HG02763 (cell line): Measurements from ENCODE around the gene ZNF91.
"Not testable (repeated sequence)": the region's sequence is repeated elsewhere in the genome, so short reads cannot be mapped to it uniquely, and the experiment has no call there.

Source experiments
- ATAC-seq: cut with Tn5 transposase; IDR thresholded peaks from one replicate; pipeline ENCODE4 v1.9.1; 2021; ENCODE audit warnings: mild to moderate bottlenecking, moderate library complexity; ENCODE audit not compliant: unreplicated experiment

The ZNF91 gene

DNA sequence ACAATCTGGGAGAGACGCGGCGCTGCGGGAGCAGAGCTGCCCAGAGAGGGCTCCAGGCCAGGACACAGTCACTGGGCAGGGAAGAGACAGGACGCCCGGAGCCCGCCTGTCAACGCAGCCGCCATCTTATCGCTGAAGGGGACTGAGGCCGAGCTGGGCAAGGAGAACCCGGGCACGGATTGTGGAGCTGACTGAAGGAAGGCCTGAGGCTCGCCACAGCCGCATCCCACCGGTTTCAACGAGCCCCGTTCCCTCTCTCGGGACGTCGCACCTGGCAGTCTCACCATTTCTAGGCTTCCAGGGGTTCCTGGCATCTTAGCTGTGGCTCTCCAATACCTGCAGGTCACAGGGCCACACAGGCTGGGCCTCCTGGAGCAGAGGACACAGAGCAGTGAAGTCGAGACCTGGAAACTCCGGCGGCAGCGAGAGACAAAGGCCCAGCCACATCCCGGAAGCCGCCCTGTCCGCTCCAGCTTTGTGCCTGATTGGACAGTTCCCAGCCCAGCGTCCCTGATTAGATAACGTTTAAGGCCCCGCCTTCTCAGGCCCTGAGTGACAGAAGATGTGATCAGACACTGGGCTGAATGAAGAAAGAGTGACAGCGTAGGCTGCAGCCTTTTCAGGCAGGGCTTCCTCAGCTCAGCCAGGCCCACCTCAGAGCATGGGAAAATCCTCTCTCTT lies at the start of gene ZNF91:
Gene ZNF91 (minus strand): TSS at position 431 of the 681 bp plus-strand sequence. CDS start 117 bp downstream, at position 314.
- peak; percentile 98 for ATAC-seq

DNA sequence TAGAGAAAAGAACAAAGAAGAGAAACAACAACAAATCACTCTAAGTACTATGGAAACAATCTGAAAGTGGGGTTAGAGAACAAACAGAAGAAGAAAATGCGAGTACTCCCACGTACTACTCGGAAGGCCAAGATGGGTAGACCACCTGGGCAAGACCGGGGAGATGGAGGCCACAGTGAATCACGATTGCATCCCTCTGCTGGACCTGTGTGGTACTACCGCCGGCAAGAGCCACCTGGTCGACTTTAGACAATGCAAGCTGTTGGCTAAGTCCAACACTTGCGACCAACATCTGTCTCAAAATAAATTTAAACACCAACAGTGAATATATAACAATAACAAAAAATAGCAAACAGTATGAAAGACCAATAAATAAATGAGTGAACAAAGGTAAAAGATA lies 45.5 kb upstream of the ZNF91 start:
- ATAC-seq: no peak

DNA sequence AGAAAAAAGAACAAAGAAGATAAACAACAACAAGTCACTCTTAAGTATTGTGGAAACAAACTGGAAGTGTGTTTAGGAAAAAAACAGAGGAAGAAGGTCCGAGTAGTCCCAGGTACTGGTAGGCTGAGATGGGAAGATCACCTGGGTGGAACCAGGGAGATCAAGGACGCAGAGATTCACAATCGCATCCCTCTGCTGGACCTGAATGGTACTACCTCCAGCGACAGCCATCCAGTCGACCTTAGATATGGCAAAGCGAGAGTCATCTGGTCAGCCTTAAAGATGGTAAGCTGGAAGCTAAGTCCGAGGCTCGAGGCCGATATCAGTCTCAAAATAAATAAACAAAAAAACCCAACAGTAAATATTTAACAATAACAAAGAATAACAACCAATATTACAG lies 44.9 kb upstream of the ZNF91 start:
- ATAC-seq: no peak

DNA sequence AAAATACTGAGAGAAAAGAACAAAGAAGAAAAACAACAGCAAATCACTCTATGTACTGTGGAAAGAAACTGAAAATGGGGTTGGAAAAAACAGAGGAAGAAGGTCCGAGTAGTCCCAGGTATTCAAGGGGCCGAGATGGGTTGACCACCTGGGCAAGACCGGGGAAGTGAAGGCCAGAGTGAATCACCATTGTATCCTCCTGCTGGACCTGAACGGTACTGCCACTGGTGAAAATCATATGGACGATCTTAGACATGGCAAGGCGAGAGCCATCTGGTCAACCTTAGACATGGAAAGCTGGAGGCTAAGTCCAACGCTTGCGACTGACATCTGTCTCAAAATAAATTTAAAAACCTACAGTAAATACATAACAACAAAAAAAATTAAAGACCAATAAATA lies 44.4 kb upstream of the ZNF91 start:
- ATAC-seq: no peak

DNA sequence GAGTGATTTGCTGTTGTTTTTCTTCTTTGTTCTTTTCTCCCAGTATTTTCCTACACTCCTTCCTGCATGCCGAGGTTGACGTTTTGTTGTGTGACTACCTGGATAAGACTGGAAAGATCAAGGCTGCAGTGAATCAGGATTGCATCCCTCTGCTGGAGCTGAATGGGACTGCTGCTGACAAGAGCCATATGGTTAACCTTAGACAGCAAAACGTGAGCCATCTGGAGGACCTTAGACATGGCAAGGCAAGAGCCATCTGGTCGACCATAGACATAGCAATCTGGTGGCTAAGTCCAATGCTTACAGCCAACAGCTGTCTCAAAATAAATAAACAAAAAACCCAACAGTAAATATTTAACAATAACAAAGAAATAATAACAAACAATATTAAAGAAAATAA lies 42.6 kb upstream of the ZNF91 start:
- ATAC-seq: no peak

DNA sequence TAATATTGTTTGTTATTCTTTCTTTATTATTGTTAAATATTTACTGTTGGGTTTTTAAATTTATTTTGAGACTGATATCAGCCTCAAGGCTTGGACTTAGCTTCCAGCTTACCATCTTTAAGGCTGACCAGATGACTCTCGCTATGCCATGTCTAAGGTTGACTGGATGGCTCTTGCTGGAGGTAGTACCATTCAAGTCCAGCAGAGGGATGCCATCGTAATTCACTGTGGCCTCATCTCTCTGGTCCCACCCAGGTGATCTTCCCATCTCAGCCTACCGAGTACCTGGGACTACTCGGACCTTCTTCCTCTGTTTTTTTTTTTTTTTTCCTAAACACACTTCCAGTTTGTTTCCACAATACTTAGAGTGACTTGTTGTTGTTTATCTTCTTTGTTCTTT lies 41.7 kb upstream of the ZNF91 start:
- no peak for ATAC-seq

DNA sequence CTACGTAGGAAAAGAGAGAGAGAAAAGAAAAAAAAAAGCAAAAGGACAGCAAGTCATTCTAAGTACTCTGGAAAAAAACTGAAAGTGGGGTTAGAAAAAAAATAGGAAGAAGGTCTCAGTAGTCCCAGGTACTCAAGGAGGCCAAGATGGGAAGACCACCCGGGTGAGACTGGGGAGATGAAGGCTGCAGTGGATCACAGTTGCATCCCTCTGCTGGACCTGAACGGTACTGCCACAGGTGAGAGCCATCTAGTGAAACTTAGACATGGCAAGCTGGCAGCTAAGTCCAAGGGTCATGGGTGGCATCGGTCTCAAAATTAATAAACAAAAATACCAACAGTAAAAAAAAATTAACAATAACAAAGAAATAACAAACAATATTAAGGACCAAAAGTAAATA lies 41.0 kb upstream of the ZNF91 start:
- ATAC-seq: no peak

DNA sequence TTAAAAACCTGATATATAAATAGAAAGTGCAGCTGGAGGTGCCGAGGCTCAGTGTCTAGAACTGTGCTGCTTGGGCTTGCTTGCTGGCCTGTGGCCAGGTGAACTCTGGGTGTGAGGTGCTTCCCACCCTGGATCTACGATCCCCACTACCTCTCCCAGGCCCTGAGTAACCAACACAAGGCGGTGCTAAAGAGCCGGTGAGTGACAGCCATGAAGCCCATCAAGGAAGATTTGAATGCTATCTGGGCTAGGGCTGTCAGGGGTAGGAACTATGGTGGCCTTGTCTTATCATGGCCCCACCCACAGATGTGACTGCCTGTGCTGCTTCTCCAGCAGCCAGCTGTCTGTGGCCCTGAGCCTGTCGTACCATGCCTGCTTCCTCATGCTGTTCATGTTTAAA lies 25.6 kb upstream of the ZNF91 start:
- no peak for ATAC-seq

DNA sequence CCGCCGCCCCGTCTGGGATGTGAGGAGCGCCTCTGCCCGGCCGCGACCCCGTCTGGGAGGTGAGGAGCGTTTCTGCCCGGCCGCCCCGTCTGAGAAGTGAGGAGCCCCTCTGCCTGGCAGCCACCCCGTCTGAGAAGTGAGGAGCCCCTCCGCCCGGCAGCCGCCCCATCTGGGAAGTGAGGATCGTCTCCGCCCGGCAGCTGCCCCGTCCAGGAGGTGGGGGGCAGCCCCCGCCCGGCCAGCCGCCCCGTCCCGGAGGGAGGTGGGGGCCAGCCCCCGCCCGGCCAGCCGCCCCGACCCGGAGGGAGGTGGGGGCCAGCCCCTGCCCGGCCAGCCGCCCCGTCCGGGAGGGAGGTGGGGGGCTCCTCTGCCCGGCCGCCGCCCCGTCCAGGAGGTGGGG lies 24.0 kb upstream of the ZNF91 start:
- ATAC-seq: not testable (repeated sequence)

DNA sequence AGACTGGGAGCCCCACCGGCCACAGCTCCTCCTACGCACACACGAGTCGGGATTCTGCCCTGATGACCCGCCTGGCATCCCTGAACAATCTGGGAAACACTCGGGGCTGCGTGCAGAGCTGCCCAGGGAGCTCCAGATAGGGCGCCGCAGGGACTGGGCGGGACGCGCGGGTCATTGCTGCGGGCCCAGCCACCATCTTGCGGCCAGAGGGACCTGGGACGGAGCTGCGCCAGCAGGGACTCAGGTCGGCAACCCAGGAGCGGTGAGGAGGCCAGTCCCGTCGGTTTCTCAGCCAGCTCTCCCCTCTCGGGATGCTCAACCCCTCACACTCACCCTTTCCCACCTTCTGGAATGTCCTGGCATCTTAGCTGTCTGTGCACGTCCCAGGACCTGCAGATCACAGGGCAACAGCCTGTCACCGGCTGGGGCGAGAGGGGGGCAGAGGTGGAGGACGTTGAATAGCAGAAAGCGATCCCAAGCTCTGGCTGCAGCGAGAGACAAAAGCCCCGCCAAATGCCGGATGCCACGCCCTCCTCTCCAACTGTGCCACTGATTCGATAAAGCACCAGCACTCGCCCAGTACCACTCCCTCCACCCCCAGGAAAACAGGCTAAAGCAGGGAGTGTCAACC lies 20.4 kb upstream of the ZNF91 start:
- no peak for ATAC-seq

DNA sequence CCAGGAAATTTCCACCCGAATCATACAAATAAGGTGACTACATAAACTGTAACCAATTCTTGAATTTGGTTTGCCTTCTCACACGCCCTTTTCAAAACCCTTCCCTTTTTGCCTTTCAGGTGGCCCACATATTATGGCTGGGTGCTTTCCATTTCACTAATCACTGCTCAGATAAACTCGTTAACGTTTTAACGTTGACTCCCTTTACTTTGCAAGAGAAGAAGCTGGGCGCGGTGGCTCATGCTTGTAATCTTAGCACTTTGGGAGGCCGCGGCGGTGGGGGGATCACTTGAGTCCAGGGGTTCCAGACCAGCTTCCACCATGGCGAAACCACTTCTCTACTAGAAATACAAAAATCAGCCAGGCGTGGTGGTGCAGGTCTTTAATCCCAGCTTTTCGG lies 19.8 kb upstream of the ZNF91 start:
- ATAC-seq: no peak

DNA sequence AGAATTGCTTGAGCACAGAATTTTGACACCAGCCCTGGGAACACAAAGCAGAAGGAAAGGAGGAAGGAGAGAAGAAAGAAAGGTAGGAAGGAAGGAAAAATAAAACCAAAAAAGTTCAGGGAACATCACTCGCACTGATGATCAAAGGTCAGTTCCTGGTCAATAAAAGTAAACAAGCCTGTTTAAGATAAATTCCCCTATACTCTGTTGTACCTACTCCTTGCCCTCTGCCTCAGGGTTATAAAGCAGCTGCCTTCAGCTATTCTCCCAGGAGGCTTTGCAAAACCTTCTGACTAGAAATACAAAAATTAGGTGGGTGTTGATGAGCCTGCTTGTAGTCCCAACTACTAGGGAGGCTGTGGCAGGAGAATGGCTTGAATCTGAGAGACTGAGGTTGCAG lies 14.9 kb upstream of the ZNF91 start:
- ATAC-seq: no peak

DNA sequence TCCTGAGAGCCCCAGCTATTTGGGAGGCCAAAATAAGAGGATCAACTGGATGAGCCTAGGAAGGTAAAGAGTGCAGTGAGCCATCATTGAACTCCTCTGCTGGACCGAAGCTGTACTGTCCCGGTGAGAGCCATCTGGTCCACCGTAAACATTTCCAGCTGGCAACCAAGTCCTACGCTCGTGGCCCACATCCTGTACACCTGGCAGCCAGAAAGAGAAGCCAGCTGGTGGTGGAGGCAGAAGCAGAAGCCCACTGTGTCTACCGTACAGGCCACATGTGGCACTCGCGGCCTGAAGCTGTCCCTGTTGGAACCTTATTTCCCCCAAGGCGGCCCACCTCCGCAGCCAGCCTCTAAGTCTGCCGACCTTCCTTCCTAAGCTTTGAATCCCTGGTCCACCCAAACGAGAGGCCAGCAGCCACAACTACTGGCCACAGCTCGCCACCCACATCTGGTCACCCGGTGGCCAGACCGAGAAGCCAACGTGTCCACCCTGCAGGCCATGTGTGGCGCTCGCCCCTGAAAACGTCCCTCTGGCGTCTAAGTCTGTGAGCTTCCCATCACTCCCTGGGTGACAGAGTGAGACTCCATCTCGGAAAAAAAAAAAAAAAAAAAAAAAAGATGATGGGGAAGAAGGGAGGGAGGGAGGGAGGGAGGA lies 14.2 kb upstream of the ZNF91 start:
- ATAC-seq: no peak

DNA sequence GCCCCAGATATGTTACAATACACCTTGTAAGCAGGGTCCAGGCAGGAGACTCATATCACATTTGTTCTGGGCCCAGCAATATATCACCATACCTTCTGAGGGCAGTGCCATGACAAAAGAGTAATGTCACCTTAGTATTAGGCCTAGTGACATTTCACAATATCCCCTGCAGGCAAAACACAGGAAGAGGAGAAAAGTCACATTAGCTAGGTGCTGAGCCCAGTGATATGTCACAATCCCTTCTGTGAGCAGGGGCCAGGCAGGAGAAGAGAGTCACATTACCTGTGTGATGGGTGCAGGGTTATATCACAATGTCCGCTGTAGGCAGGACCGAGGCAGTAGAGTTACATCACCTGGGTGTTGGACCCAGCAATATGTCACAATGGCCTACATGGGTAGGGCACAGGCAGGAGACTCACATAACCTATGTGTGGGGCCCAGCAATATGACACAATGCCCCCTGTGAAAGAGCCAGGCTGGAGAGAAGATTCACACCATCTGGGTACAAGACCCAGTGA lies 12.4 kb upstream of the ZNF91 start:
- no peak for ATAC-seq

DNA sequence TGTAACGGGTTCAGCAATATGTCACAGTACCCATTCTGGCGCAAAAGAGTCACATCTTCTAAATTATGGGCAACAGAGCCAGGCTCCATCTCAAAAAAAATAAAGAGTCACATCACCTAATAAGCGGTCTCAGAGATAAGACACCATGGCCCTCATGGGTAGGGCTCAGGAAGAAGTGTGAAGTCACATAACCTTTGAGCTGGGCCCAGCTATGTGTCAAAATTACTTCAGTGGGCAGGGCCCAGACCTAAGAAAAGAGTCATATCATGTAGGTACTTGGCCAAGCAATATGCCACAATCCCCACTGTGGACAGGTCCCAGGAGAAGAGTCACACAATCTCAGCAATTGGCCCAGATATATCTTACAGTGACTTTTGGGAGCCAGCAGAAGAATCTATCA lies 11.4 kb upstream of the ZNF91 start:
- no peak for ATAC-seq

DNA sequence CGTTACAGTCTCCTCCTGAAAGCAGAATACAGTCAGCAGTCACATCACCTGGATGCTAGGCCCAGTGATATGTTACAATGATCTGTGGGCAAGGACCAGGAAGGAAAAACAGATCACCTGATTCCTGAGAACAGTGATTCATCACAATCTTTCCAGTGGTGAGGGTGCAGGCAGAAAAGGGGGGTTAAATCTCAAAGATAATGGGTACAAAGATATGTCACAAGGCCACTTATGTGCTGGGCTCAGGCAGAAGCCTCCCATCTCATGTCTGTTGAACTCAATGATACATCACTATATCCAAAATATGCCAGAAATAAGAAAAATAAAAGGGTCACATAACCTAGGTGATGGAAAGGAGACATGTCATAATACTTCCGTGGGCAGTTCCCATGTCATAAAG lies 10.8 kb upstream of the ZNF91 start:
- no peak for ATAC-seq

DNA sequence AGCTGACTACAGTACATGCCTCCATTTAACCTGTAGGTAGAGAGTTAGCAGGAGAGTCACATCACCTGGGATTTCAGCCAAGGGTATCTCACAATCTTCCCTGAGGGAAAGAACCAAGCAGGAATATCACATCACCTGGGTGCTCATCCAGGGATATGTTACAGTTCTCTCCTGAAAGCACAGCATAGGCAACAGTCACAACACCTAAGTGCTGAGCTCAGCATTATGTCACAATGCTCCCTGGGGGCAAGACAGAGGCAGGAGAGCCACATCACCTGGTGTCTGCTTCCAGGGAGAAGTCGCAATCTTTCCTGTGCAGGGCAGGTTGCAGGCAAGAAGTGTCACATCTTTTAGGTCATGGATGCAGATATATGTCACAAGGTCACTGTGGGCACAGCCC lies 9.4 kb upstream of the ZNF91 start:
- ATAC-seq: no peak

DNA sequence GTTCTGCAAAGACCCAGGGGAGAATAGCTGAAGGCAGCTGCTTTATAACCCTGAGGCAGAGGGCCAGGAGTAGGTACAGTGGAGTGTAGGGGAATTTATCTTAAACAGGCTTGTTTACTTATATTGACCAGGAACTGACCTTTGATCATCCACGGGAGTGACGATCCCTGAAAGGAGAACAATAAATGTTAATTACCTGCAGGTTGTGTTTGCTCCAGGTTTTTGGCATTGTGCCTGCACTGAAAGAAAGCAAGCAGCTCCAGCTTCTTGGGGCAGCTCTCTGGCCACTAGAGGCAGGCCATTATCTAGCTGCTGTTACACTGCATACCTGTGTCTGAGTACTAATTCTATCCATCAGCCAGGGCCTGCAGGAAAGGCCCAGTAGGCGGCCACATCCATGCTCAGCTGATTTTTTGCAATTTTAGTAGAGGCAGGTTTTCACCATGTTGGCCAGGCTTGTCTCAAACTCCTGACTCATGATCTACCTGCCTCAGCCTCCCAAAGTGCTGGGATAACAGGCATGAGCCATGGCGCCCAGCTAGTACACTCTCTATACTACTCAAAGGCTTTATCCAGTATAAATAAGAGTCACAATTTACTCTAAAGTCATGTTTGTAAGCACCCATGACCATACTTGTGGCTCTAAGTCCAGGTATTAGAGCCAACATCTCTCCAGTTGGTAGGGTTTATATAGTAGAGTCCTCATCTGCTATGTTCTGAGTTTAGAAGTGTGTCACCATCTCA lies 8.5 kb upstream of the ZNF91 start:
- ATAC-seq: no peak

DNA sequence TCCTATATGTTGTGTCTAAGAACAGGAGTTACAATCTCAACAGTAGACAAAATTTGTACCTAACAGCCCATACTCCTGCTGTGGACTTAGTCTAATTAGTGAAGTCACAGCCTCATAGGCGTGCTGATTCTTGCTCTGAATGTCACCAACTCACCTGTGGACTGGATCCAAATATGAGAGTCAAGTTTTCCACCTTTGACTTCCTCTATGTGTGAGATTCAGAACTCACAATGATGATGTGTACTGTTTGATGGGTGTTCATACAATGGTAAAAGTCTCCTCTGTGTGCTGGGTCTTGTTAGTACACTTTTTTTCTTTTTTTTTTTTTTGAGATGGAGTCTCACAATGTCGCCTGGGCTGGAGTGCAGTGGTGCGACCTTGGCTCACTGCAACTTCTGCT lies 7.8 kb upstream of the ZNF91 start:
- ATAC-seq: no peak

DNA sequence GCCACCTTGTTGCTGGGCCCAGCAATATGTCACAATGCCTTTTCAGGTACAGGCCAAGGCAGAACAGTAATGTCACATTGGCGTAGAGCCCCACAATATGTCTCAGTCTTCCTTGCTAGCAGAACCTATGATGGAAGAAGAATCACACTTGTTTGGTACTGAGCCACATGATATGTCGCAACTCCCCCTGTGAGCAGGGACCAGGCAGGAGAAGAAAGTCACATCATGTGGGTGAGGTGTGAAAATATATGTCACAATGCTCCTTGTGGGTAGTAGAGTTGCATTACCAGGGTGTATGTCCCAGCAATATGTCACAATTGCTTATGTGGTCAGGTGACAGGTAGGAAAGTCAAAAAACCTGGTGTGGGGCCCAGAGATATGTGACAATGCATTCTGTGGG lies 7.1 kb upstream of the ZNF91 start:
- no peak for ATAC-seq

DNA sequence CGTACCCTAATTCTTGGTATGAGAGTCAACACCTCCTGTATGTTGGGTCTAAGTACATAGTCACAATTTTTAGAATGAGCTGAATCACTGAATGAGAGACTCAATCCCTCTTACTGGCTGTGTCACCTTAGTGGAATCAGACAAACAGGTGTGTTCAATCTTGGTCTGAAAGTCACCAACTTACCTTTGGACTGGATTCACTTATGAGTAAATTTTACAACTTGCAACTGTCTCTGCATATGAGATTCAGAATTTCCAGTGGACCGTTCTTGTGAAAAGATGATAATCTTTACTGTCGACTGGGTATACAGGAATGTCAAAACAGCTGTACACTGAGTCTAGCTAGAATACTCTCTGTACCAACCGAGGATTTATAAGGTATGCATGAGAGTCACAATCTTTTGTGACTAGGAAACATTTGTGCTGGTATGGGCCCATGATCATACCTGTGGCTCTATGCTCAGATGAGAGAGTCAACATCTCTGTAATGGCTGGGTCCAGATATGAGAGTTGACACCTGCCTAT lies 5.9 kb upstream of the ZNF91 start:
- ATAC-seq: no peak
